NCI-H146 treated with DMSO at 0.1 percent for 48 hours (cell line): ENCODE data around the gene WIPF1.

Experiments used
- DNase-seq: peaks from one replicate; lab custom pipeline; 2025; ENCODE audit not compliant: unreplicated experiment; lab: John Stamatoyannopoulos, UW

Gene WIPF1

DNA sequence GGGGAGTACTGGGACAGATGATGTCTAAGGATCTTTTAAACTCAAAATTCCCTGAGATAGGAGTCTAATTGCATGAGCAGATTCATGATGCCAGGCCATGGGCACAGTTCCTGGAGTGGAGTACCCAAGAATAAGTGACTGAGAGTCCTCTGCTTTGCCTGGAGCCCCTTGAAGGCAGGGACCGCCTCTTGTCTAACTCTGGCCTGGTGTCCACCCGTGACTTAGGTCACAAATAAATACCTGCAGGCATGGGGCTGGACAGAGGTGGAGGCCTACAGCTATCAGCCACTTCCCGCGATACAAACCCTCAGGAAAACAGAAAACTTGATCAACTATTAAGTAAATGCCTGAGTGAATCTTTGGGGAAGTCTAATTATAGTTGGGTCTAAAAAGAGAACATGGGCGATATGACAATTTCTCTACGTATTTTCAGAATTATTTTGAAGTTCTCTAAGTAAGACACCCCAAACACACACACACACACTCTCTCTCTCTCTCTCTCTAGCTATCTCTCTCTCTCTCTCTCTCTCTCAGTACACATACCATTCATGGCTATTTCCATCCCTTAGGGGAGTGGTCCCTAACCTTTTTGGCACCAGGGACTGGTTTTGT is 1.8 kb upstream of the WIPF1 start:
- no peak for DNase-seq

DNA sequence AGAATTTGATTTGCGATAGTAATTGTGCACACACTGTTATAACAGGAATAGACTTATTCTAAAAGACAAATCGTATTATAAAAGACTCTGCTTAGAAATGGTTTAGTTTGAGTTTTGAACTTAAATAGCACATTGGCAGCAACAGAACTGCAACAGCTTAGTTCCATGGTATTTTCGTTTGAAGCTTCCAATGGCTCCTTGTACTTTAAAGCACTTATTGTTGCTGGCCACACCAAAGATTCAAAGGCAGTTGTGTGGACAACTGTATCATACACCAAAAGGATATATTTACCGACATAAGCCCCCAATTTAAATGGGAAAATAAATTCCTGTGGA is 627 bp downstream of the WIPF1 start:
- no peak for DNase-seq

DNA sequence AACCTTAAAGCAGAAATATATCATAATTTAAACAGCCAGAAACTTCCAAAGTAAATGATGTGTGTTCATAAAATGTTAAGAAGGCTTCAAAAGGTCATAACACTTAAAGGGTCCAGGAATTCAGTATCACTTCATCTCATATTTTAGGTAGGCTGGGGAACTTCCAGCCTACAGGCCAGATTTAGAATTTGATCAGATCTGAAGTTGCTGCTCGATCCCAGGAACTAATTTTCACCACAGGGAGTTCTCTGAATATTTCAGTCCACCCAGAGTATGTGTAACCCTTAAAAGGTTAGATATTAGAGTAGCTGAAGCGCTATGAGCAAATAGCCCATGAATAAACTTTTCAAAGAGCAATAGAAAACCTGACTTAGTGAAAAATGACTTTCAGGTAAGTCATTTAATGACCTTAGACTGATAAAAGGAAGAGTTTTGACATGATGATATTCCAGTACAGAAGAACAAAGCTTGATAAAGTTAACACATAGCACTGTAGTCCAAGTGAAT is 1.7 kb downstream of the WIPF1 start:
- DNase-seq: no peak

DNA sequence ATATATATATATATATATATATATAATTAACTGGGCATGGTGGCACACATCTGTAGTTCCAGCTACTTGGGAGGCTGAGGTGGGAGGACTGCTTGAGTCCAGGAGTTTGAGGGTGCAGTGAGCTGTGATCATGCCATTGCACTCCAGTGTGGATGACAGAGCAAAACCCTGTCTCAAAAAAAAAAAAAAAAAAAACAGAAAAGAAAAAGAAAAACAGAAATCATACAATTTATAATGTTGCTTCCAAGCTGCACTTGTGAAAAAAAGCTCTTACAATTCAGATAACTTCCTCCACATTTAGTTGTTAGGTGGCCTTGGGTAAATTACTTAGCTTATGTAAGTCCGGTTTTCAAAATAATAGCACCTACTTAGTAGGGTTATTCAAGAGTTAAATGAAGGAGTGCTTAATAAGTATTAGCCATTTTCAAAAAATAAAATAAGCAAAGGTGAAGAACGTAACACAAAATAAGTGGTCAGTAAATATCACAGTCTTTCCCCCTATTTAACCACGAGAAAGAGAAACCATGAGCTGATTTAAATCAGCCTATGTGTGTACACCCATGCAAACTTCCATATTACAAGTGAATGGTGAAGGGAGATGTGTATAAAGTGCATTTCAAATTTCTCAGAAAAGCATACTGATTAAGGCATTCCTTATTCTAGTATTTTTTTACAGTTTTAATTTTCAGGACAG is 2.3 kb downstream of the WIPF1 start:
- no peak for DNase-seq

DNA sequence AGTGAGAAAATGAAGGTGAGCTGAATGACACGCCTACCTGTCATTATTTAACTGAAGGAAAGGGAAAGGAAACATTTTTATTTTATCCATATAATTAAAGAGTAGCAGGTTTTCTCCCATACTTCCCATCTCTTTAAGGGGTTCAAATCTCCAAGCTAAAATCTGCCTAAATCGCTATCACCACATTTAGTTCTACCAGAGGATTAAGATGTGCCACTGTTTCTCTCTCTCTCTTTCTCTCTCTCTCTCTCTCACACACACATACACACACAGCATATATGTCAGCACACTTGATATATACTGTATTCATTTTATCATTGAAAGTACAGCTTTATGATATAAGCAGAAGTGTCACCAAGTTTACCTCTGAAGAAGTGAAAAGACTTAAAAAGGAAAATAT is 3.1 kb downstream of the WIPF1 start:
- DNase-seq: no peak

DNA sequence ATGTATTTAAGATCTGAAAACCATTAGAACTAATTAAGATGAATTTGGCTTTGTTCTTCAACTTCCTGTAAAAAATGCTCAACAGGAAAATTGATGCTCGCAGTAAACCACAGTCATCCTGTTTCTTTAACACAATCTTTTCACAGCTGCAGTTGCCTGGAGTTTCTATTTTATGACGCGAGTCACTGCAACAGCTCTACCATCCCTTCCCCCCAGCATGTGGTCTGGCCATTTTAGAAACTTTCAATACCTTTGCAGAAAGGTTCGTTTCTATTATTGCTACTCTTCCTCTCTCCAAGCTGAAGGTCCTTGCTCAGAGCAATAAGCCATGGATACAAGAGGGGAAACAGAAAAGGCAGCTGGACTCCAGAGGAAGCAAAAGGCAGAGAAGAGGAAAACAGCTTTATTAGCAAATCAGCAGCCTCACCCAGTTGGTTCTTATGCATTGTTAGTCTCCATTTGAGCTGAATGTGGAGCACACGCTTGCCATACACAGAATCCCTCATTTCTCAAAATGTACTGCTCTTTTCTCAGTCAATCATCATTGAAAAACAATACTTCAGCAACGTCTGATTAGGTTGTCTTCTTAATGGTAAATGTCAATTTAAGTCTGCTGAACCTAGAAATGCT is 3.9 kb downstream of the WIPF1 start:
- peak; percentile 50 for DNase-seq

DNA sequence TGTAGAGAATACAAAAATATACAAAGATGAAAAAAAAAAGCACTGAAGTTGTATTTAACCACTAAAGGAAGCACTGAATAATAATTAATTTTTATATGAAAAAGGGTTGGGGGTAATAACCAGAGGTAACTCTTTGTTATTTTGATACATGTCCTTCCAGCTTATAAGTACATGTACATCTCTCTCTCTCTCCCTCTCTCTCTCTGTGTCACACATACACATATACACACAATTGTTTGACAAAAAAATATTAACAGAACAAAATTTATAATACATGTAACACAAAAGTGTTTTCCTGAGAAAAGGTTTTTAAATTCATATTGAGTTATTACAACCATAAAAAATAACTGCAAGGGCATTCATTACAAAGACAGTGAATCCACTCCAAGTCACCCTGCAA is 4.6 kb downstream of the WIPF1 start:
- no peak for DNase-seq

DNA sequence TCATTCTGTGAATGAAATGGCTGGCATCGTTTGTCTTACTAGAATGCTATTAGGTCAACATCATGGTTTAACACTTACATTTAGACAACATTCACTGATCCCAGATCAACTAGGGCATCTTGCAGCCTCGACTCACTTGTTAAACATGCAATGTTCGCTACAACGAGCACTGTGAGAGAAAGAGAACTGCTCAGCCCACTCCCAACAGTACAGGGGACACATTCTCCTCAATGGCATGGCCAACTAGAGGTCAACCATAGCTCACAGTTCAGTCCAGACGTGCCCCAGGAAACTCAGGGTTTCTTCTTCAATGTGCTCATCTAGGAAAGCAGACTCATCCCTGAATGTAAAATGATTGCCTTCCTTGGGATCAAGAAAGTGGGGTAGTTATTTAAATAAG is 5.9 kb downstream of the WIPF1 start:
- no peak for DNase-seq

DNA sequence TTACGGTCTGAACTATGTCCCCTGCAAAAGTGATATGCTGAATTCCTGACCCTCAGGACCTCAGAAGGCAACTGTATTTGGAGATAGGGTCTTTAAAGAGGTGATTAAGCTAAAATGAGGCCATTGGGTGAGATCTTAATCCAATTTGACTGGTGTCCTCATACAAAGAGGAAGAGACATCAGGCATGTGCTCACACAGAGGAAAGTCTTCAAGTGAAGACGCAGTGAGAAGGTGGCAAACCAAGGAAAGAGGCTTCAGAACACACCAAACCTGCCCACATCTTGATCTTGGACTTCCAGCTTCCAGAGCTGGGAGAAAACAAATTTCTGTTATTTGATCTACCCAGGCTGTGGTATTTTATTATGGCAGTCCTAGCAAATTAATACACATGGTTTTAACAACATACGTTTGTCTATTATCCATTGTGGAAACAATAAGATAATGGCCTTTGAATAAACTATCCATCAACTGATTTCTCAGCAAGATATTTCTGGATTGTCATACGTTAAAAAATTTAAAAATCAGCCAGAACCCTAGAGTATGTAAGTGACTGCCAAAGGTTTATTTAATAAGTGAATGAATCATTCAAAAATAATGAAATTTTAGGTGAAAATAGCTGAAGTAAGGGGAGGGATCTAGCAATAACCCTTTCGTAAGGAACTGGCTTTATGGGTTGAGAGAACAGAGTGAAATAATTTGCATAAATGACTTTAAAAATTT is 6.5 kb downstream of the WIPF1 start:
- DNase-seq: no peak

DNA sequence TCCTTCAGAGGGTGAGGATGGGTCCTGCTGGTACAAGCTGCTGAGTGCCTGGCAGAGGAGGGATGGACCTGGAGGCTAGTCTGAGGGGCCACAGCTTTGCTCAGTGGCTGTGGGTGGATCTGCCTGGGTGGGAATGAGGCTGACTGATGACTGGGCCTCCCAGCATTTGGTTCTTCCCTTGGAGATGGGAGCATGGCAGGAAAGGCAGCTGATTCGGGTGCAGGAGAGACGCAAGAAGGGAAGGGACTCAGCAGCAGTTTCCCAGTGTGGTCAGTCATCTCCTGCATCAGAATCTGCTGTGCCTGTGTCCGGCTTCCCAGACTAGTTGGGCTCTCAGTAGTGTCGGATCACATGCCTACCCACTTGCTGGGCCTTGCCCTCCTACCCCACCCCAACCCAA is 7.3 kb downstream of the WIPF1 start:
- DNase-seq: no peak

DNA sequence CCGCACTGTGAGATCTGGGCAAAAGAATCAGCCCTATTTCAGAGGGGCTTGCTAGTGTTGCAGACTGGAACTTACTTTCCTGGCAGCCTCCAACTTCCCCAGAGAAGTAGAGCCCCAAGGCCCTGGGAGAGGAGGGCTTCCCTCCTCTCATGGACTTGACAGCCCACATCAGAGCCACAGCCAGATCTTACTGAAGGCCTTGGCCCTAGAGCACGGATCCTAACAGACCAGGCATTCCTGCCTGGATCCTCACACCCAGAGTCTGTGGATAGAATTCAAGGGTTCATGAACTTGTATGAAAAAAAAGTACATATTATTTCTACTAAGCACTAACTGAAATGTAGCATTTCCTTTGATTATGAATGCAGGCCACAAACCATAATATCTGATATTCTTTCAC is 8.3 kb downstream of the WIPF1 start:
- DNase-seq: no peak

DNA sequence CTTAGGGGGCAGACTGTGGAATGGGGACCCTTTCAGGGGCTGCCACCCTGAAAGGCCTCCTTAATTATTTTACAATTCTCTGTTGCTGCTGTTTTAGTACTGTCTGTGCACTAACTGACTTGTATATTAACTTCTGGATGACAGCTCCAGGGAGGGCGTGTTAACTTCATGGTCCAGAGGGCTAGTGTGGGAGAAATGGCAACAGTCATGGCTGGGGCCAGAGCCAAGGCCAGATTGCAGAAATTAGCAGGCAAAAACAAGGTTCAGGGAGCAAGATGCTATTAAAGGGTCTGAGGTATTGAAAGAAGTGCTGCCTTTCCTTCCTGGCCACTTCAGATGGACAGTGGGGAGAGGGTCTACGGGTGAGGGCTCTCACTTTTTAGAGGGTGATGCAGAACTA is 9.1 kb downstream of the WIPF1 start:
- no peak for DNase-seq

DNA sequence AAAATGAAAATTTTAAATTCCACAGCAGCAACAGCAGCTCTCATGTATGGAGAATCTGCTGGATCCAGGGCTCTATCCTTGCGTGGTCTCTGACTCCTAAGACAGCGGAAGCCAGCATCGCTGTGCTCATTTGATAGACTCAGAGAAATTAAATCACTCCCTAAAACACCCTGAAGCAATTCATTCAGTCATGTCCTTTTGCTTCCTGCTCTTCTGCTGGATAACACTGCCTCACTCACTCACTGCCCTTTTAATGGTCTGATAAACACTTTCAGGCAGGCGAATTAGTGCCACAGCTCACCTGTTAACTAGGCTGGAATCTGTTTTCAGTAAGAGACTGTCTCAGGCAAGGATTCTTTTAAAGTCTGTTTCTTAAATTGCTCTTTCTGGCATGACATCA is 10.0 kb downstream of the WIPF1 start:
- no peak for DNase-seq

DNA sequence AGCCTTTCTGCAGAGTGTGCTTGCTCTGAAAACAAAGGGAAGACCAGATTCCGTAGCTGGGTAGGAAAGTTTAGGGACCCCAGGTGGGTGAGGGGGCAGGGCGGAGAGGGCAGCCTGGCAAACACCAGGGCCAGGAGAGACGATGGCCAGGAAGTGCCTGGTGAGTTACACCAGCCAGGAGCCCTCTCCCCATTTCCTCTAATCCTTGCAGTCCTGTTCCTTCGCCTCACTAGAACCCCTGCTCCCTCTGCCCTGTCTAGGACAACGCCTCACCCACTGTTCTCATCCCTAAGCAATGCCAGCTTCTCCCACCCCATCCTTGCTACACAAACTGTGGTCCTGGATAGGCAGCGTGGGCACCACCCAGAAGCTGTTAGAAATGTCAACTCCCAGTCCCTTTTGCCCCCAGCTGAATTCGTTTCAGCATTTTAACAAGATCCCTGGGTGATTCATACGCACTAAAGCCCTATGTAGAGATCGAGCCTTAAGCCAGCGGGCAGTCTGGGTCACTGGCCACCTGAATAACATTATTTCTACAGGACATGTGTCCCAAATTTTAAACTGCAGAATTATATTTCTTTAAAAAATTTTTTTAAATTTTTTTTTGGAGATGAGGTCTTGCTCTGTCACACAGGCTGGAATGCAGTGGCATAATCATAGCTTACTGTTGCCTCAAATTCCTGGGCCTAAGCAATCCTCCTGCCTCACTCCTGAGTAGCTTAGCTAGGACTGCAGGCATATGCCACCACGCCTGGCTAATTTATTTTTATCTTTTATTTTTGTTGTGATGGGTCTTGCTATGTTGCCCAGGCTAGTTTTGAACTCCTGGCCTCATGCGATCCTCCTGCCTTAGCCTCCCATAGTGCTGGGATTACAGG is 10.9 kb downstream of the WIPF1 start:
- no peak for DNase-seq

DNA sequence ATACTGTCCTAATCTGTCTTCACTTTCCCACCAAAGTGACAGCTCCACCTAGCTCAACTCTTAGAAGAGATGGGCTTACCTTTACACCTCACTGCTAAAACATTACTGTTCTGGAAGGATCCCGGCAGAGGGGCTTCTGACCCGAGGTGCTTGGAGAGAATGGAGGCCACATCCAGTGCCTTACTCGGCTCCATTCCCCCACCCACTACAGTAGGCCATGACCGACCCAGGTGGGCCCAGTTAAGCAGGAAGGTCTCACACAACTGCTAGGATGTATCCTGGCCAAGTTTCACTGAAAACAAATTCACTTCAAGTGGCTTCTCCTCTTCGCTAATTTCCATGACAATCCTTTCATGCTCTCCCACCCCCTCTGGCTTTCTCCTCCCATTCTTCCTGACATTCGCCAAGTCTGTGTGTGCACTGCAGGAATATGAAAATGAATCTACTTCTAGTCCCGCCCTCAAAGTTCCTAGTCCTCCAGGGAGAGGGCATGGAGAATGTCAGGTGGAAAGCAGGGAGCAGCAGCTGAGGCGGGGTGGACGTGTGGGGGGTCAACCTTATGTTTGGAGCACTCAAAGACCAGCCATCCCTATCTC is 11.8 kb downstream of the WIPF1 start:
- DNase-seq: no peak

DNA sequence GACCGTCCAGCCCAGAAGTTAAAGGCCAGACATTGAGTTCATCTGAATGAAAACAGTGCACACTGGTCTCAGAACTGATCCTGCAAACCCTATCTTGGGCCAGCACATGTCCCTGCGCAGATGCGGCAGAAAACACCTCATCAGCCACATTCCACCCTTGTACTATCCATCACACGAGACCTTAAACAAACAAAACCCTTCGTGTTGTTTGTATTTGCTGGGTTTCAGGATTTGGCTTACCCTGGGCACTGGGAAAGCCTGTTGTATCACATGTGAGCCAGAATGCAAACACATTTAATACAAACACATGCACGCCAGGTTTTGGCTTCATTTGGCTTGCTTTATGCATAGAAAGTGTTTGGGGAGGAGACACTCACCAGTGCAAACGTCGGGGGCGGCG is 12.5 kb downstream of the WIPF1 start:
- no peak for DNase-seq

DNA sequence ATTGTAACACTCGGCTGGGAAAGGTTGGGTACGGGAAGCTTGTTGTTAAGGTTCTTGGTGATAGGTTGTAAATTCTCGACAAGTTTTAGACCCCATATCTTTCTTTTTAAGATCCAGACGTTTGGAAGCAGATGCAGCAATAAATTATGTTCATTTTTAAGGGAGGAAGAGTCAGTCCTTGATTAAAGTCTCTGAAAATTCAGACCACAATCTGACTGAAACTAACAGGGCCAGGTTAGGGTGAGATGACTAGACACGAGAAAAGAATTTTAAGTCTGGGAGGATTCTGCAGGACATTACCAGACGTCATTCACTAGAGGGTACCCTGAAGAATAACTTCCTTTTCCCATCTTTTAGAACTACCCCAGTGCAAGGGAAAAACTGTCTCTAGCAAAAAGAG is 16.1 kb downstream of the WIPF1 start:
- no peak for DNase-seq

DNA sequence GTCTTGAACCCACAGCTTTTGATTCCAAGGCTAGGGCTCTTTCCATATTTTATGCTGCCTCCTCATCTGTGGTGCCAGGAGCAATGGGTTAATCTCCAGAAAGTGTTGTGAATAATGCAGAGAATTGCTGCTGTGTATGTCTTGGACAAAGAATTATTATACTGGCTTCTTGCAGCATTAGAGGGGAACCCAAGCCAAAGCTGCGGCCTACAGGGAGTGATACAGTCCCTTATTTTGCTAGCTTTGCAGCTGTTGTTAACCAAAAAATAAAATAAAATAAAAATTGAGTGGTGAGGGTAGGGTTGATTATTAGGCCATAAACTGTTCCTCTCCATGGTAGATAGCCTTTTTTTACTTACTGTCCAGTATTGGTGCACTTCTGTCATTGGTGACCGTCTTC is 16.7 kb downstream of the WIPF1 start:
- no peak for DNase-seq

DNA sequence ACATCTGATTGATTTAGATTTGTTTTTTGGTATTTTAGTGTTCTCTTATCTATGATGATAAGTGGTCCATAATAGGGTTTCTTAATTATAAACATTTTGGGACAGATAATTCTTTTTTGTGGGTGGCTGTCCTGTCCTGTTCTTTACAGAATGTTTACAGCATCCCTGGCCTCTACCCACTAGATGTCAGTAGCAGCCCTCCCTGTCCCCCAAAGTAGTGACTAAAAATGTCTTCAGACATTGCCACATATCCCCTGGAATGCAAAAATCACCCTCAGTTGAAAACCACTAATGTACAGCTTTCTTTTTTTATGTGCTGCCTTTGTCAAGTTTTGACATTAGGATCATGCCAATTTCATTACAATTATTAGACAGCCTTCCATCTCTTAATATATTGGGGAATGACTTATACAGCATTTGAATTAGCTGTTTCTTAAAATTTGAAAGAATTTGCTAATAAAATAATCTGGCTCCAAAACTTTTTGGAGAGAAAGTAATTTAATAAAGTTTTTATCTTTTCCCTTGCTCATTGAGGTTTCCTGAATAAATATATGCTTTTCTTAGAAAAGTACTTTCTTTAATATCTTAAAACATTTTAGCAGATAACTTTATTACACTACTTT is 19.5 kb downstream of the WIPF1 start:
- DNase-seq: no peak

DNA sequence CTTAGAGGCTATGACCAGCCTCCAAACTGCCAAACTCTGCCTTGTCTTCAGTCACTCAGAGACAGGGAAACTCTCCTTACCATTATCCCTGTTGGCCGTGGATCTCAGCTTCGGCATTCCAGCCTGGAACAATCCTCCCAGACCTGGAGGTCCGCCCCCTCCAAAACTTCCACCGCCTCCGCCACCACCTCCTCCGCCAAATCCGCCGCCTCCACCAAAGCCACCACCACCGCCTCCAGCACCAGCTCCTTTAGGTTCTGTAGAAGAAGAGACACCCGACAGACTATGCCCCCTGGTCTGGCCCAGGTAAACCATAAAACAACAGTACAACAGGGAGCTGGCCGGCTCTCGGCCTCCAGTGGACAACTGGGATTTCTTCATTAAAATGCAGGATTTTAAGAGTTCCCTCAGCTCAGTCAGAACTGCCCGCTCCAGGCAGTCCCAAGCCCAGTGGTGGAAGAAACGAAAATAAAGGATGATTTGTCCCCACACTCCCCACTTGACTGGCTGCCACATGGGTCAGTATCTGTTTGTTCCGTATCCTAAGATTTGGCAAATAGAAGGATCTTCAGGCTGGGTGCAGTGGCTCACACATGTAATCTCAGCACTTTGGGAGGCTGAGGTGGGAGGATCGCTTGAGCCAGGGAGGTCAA is 22.4 kb downstream of the WIPF1 start:
- DNase-seq: no peak
